GM18868 (cell line): ENCODE measurements around the gene IL1RL2.

Experiments used
- ATAC-seq: cut with Tn5 transposase; IDR thresholded peaks from one replicate; pipeline ENCODE4 v1.9.1; 2021; ENCODE audit warnings: mild to moderate bottlenecking, moderate library complexity; ENCODE audit not compliant: unreplicated experiment

IL1RL2 gene

GRCh38 chr2:102158011-102158755, 28.6 kb upstream of the IL1RL2 start:
- ATAC-seq, result no peak

GRCh38 chr2:102159295-102159694, 27.5 kb upstream of the IL1RL2 start:
- no peak for ATAC-seq

DNA sequence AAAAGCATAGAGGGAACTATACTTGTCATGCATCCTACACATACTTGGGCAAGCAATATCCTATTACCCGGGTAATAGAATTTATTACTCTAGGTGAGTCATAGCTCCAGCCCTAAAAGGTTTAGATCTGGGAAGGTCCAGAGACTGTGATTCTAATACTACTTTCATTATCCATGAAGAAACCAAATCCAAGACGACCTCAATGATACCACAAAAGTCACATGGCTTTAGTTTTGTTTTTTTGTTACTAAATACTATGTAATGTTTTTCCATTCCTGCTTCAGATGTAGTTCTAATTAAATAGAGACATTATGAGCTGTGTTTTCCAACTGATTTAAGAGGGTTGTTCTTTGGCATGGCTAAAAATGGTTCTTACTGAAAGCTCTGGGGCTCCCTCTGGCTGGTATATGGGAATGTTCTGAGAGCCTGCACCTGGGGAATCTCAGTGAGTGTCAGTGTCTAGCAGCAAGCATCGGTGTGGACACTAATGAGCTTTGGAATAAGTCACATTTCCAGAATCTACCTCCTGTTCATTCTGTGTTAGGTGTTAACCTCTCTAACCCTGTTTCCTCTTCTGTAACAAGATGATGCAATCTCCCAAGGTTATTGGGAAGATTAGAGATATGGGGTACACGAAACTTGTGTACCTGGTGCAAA, 20.5 kb upstream of the IL1RL2 start:
- no peak for ATAC-seq

GRCh38 chr2:102168026-102168771, 18.6 kb upstream of the IL1RL2 start:
- no peak for ATAC-seq

GRCh38 chr2:102171946-102172345, 14.9 kb upstream of the IL1RL2 start:
- ATAC-seq, result no peak

- no peak for ATAC-seq
Measured at GRCh38 chr2:102172745-102173144, 14.1 kb upstream of the IL1RL2 start.

DNA sequence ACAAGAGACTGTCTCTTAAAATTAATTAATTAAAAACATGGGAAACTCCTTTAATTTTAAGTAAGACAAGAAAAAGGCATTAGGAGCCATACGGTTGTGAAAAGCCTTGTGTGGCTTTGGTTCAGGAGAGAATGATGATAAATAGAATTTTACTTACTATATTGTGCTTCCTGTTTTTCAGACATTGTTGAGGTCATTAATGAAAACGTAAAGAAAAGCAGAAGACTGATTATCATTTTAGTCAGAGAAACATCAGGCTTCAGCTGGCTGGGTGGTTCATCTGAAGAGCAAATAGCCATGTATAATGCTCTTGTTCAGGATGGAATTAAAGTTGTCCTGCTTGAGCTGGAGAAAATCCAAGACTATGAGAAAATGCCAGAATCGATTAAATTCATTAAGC, 10.7 kb upstream of the IL1RL2 start:
- no peak for ATAC-seq

DNA sequence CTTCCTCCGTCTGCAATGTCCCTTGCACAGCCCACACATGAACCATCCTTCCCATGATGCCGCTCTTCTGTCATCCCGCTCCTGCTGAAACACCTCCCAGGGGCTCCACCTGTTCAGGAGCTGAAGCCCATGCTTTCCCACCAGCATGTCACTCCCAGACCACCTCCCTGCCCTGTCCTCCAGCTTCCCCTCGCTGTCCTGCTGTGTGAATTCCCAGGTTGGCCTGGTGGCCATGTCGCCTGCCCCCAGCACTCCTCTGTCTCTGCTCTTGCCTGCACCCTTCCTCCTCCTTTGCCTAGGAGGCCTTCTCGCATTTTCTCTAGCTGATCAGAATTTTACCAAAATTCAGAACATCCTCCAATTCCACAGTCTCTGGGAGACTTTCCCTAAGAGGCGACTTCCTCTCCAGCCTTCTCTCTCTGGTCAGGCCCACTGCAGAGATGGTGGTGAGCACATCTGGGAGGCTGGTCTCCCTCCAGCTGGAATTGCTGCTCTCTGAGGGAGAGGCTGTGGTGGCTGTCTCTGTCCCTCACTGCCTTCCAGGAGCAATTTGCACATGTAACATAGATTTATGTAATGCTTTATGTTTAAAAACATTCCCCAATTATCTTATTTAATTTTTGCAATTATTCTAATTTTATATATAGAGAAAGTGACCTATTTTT, 8.9 kb upstream of the IL1RL2 start:
- no peak for ATAC-seq

DNA sequence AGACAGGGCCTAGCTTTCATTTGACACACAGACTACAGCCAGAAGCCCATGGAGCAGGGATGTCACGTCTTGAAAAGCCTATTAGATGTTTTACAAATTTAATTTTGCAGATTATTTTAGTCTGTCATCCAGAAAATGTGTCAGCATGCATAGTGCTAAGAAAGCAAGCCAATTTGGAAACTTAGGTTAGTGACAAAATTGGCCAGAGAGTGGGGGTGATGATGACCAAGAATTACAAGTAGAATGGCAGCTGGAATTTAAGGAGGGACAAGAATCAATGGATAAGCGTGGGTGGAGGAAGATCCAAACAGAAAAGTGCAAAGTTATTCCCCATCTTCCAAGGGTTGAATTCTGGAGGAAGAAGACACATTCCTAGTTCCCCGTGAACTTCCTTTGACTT, 7.8 kb upstream of the IL1RL2 start:
- no peak for ATAC-seq

DNA sequence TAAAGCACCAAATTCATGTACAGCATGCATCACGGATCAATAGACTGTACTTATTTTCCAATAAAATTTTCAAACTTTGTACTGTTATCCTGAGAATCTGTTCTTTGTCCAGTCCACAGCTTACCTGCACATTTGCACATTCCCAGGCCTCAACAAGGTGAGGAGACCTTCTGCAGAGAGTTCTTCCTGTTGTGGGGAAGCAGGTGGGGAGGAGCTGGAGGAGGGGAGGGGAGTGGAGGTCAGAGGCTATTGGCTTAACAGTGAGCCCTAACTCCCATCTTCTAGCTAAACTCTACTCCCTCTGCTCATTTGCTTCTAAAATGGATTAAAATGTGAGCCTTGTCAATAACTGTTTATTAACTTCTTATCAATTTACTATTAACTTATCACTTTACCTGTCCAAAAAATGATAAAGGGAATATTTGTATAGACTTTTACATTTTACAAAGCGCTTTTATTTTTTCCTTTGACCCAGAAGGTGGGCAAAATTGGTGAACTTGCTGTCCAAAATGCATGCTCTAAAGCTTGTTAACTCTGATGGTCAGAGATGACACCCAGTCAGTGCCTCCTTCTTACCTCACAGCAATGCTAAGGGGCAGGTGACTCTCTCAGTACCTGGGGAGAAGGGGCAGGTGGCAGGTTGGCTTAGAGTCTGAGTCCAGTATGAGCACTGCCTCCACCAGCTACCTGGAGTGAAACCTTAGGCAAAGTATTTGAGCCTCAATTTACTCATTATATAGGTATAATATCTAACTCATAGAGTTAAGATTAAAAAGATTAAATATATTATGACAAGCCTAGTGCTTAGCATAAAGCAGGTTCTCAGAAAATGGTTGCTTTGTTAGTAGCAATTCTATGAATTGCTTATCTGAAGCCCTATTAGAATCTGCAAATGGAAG, 6.8 kb upstream of the IL1RL2 start:
- ATAC-seq, result no peak

DNA sequence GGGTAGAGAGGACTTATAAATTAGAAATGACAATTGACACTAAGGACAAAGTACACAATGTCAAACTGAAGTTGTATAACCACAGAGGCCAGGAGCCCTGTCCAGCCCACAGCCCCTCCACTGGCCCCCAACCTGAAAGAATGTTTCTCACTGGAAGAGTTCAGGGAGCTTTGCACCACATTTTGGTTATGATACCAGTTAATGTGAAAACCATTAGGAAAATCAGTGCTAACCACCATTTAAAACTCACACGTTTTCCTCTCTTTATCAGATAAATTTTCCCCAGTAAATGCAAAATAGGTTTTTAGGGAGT, 6.2 kb upstream of the IL1RL2 start:
- no peak for ATAC-seq

DNA sequence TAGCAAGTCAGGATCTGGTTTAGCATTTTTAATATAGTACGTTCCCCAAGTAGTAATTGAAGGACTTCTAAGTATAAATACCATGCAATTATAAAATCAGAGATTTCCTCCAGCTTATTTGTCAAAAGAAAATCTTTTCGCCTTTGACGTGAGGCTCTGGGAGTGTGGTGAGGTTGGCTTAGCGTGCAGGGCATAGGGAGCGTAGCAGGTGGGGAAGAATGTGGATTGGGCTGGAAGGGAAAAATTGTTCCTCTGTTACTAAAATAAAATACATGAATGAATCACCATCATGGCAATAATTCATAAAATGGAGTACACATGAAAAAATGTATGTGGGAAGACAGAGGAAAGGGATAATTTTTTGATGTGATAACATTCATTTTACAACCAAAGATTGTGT, 5.4 kb upstream of the IL1RL2 start:
- ATAC-seq, result no peak

GRCh38 chr2:102181919-102182635, 4.7 kb upstream of the IL1RL2 start:
- ATAC-seq, result no peak

- no peak for ATAC-seq
Measured at GRCh38 chr2:102184018-102184417, 2.8 kb upstream of the IL1RL2 start.

DNA sequence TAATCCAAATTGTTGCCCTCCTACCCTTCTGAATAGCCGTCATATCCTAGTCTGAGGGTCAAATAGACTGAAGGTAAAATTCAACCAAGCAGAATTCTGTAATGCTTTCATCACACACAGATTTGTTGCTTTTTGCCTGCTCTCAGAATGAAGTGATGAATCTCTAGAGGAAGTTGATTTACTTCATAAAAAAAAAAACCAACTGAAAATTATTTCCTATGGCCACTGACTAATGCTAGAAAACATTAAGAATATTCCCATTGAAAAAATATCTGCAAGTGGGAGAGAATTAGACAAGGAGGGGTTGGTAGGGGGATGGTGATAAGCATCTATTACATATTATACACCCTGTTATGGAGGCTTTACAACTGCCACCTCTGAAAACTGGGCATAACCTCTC, 2.3 kb upstream of the IL1RL2 start:
- no peak for ATAC-seq

GRCh38 chr2:102185347-102185746, 1.5 kb upstream of the IL1RL2 start:
- no peak for ATAC-seq

DNA sequence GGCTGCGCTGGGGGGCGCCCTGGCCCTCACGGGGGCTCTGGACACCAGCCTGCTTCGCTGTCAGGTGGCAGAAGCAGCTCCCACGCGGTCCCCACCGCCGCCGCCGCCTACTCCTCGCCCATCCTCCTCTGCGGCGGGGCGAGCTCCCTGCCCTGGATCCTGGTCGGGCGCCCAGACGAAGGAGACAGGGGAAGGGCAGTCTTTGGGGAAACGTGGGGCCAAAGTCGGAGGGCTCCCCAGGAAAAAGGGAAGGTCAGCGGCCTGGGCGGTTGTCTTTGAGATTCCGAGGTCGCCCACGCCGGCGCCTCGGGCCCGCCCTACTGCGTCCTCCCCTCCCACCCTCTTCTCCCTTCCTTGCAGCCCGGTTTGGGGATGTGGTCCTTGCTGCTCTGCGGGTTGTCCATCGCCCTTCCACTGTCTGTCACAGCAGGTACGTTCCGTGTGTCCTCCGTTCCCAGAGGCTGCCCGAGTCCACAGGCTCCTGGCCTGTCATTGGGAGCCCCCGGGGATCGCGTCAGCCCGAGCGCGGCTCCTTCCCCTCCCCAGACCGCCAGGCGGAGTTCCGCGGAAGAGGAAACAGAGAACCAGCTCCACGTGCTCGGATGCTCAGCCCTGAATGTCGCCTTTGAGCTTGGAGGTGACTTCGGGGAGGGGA, 800 bp downstream of the IL1RL2 start:
- ATAC-seq, result no peak

GRCh38 chr2:102190430-102191107, 3.7 kb downstream of the IL1RL2 start:
- ATAC-seq, result no peak

DNA sequence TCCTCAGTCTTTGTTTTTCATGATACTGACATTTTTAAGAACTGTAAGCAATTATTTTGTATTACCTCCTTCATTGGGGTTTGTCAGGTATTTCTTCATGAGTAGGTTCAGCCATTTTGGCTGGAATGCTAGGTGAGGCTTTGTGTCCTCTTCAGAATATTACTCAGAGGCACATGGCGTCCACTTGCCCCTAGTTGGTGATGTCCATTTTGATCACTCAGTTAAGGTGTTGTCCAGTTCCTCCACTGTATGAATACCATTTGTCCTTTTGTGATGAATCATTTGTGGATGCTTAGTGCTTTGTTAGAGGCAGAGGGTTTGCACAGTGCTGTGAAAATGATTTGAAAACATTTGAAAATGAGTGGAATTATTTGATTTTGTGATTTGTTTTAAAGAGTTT, 4.7 kb downstream of the IL1RL2 start:
- no peak for ATAC-seq
